IPS DF 4.7 (cell line): Measurements from ENCODE around the gene GRK5.

Experiments used
- DNase-seq: peaks from one replicate; pipeline ENCODE4 v3.0.0-alpha.2; 2013; ENCODE audit warnings: low spot score; ENCODE audit errors: extremely low read depth

Gene GRK5

GRCh38 chr10:119399466-119399865 is 192.1 kb downstream of the GRK5 start:
- DNase-seq, result no peak

- no peak for DNase-seq
These were observed 194.5 kb downstream of the GRK5 start for GRCh38 chr10:119401671-119402395.

GRCh38 chr10:119403921-119404320 is 196.6 kb downstream of the GRK5 start:
- no peak for DNase-seq

- DNase-seq, result no peak
These were observed 197.5 kb downstream of the GRK5 start for GRCh38 chr10:119404719-119405519.

- DNase-seq, result no peak
These were observed 198.1 kb downstream of the GRK5 start for GRCh38 chr10:119405520-119405807.

DNA sequence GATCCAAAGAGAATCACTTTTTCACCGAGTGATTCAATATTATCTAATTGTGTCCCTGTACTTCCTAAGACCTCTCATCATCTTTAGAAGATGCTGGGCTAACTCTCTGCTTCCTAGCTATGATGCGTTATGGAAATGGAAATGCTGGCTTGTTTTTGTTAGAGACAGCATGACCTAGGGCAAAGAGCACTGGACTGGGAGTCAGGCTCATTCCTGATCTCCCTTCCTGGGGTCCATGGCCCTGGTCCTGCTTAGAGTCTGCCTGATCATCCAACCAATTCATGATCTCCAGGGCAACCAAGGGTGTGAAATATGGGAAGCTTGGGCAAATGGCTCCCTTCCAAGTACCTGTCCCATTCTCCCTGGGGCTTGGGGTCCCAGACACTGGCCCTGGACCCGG is 198.8 kb downstream of the GRK5 start:
- no peak for DNase-seq

GRCh38 chr10:119406601-119407253 is 199.4 kb downstream of the GRK5 start:
- DNase-seq, result no peak

DNA sequence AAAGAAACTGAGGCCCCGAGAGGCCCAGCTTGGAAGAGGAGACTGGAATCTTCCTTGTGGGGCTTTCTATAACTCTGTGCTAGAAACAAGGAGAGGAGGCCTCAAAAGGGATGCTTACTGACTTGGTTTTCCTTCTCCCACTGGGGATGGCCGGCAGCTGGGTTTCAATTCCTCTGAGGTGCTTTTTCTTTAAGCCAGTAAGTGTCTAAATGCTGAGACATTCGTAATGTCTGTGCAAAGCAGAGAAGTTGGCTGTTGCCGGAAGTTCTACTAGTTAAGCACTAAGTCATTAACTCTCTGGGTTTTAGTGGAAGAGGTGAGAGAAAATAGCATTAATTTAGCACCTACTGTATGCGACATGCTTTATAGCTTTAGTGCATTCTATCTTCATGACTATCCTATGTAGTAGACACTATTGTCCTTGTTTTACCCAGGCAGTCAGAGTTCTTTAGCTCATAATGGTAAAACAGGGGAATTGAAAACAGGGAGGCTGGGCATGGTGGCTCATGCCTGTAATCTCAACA is 199.9 kb downstream of the GRK5 start:
- no peak for DNase-seq

- DNase-seq, result no peak
These were observed 200.7 kb downstream of the GRK5 start for GRCh38 chr10:119408072-119408471.

- DNase-seq, result no peak
These were observed 201.6 kb downstream of the GRK5 start for GRCh38 chr10:119408969-119409371.

DNA sequence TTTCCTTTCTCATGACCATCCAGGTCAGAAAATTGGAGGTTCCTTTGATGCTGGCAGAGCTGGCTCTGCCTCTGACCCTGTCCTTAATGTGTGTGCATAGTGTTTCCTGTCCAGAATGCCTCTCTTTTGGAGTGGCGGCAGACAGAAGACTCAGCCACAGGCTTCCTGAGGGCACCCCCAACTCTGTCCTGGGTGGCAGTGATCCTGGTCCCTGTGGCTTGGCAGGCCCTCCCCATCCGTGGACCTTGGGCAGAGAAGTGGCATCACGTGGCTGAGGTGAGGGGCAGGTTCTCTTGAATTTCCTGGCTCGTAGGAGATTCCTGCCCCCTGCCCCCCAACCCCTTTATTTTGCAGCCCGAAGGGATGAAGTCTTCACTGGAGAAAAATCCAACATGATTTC is 202.0 kb downstream of the GRK5 start:
- no peak for DNase-seq

DNA sequence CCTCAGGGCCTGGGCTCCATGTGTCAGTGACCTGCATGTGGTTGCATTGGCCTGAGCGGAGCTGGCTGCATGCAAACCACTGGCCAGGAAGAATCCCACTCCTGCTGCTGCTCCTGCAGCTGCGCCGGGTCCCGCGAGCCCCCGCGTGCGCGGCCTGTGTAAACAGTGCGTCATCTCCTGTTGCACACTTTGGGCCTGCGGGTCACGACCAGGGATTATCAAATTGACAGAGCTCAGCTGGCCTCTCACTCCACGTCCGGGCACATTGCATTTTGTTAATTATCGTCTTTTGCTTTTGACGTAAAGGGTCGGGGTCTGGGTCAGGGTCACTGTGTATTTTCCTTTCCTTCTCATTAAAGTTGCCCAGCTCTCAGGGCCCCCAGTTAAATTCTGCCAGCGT is 202.5 kb downstream of the GRK5 start:
- no peak for DNase-seq

GRCh38 chr10:119410361-119411116 is 203.2 kb downstream of the GRK5 start:
- no peak for DNase-seq

DNA sequence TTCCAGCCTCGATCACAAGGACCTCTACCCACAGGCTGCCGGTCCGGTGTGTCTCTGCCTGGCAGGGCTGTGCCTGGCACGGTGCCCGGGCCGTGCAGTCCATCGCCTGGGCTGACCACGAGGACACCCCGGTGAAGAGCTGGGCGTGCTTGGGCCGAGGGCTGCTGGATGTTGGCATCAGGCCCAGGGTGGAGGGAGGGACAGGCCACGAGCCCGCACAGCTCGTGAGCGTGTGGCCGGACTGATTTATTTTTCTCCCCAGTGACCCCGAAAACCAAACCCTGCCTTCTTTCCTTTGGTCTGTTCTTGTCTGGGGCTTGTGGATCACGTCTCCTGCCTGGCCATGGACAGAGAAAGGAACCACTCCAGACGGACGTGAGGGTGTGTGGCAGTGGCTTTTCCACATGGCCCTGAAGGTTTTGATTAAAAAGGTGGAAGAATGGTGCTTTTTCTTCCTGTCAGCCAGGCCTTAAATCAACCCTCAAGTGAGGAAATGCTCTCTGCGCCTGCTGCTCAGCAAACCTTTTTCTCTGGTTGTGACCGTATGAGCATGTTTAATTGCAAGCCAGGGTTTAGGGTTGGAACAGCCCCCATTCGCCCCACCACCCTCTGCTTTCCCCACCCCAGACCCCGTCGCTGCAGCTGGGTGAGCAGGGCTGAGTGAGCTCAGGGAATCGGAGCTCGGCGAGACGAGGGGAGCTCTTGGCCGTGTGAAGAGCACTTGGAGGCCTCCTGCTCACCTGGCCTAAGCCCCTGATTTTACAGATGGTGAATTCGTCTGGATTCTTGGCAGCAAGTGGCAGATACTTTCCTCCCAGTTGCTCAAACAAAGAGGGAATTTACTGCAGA is 205.1 kb downstream of the GRK5 start:
- DNase-seq, result no peak

DNA sequence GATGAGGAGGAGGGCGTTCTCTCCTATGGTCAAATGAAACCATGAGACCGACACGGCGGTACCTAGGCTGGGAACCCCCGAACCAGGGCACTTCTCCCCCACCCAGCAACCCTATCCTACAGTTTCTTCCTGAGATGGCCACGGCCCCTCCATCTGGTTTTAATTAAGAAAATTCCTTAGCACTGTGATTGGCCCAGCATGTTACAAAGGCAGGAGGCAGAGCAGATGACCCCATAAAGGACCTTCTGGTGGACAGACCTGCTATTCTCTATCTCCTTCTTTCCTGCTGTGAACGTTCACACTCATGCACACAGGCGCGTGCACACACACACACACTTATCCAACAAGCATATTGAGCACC is 205.7 kb downstream of the GRK5 start:
- DNase-seq, result no peak

DNA sequence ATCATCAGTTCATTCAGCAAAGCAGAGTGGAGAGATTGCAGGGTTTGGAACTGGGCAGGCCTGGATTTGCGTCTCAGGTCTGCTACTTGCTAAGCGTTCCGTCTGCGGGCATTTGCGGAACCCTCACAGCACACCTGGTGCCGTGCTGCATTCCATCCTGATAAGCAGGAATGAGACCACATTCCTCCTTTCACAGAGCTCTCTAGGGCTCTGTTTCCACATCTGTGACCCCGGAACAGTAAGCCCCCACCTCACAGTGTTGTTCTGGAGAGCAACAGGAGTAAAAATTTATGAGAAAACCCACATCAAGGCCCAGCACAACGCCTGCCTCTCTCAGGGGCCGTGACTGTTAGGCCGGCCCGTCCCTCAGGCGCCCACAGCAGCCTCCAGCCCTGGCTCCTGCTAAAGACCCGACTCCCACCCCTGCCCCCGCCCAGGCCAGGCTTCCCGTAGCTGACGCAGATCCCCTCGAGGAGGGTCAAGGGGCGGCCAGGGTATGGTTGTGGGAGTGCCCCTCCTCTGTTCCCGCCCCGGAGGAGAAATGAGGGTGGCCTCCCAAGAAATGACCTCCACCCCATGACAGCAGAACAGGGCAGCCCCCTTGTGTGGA is 206.2 kb downstream of the GRK5 start:
- DNase-seq, result peak; percentile 9

DNA sequence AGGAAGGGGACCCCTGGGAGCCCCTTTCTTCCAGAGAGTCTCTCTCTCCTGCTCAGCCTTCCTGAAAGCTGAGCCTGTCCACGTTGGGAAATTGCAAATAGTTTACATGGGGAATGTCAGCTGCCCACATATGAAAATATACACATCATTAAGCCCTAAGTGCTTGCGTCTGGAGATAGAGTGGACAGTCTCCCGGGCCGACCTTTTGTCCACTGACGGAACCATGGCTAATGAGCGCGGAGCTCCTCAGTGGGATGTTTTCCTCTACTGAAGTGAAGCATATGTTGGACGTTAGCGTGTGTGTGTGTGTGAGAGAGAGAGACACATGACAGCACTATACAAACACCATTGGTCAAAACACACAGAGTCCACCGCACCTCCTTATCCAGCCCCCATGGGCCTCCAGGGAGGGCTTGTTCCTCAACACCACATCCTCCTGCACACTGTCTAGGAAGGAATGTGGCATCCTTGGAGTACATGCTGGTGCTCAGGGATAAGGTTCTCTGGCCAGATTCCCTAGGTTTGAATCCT is 206.8 kb downstream of the GRK5 start:
- DNase-seq, result no peak

GRCh38 chr10:119415121-119415520 is 207.8 kb downstream of the GRK5 start:
- no peak for DNase-seq

DNA sequence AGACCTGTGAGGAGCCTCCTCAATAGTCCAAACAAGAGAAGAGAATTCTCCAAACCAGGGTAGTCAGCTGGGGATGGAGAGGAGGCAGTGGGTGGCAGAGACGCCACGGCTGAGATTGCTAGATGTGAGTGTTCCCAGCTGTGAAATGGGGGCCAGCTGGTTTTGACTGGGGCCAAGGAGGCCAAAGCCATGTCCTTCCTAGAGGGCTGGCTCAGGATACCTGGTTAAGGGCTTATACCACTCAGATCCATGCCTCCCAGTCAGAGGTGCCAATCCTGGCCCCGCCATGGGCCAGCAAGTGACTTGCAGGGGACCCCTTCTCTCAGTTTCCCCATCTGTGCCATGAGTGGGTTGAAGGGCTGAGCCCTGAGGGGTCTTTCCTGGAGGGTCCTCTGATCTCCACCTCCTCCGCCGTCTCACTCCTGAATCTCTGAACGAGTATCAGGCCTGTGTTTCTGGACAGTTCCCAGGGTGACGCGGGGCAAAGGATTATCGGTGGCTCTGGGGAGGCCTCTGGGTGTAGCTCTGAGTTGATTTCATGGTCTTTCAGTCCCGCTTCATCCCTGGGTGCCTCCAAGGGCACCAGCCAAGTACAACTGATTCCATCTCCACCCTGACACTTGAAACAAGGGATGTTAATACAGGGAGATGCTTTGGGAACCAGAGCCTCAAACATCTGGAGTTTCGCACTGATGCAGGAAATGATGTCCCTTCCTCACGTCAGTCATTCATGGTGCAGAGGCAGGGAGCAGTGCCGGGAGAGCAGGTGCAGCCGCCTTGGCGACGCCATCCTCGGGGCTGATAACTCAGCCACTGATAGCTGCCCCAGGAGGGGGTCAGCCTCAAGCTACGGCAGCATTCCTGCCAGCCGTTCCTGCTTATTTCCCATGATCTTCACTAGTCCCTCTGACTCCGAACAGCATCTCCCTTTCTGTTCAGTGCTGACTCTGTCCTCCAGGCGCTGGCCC is 208.4 kb downstream of the GRK5 start:
- DNase-seq, result no peak
